Osteoblast (primary cell): ENCODE measurements around the gene ULK4. TPM values are rescaled to one million over a fixed set of nuclear protein-coding genes. Genes with fewer than 3 reads are reported as not detected.

ENCODE experiments used
- DNase-seq: peaks from one replicate; pipeline ENCODE4 v3.0.0; 2011; ENCODE audit warnings: low spot score, mixed read lengths; ENCODE audit not compliant: insufficient read length; ENCODE audit errors: missing footprints
- H2AFZ ChIP-seq: 2 replicates; pipeline ENCODE4 v1.6.0; 2011; ENCODE audit warnings: mild to moderate bottlenecking, low read length
- H3K27ac ChIP-seq: 2 replicates; pipeline ENCODE4 v1.5.1; 2011; ENCODE audit warnings: mild to moderate bottlenecking, low read depth, low read length, moderate library complexity
- H3K27me3 ChIP-seq: 2 replicates; pipeline ENCODE4 v1.6.0; 2012; ENCODE audit warnings: mild to moderate bottlenecking, control low read depth, inconsistent platforms, low read length, moderate library complexity; ENCODE audit not compliant: insufficient read depth
- H3K36me3 ChIP-seq: 2 replicates; pipeline ENCODE4 v1.5.1; 2011; ENCODE audit warnings: mild to moderate bottlenecking, low read length, control low read depth, moderate library complexity; ENCODE audit not compliant: insufficient read depth
- H3K4me1 ChIP-seq: 2 replicates; pipeline ENCODE4 v1.5.1; 2011; ENCODE audit warnings: mild to moderate bottlenecking, low read length, control low read depth, moderate library complexity; ENCODE audit not compliant: insufficient read depth
- H3K4me2 ChIP-seq: 2 replicates; pipeline ENCODE4 v1.6.0; 2011; ENCODE audit warnings: mild to moderate bottlenecking, low read length; ENCODE audit not compliant: insufficient read depth
- H3K4me3 ChIP-seq: fragments of 200-600 bp; sonication (generic); 3 replicates; pipeline ENCODE4 v1.5.1; 2012; ENCODE audit warnings: mild to moderate bottlenecking, low read length, inconsistent platforms; ENCODE audit not compliant: insufficient read depth
- H3K79me2 ChIP-seq: 2 replicates; pipeline ENCODE4 v1.6.0; 2012; ENCODE audit warnings: mild to moderate bottlenecking, low read length, control low read depth, inconsistent platforms; ENCODE audit not compliant: insufficient read depth
- H3K9me3 ChIP-seq: 2 replicates; pipeline ENCODE4 v1.5.1; 2011; ENCODE audit warnings: low read depth, low read length, control low read depth
- H4K20me1 ChIP-seq: 2 replicates; pipeline ENCODE4 v1.6.0; 2012; ENCODE audit warnings: mild to moderate bottlenecking, low read length, control low read depth; ENCODE audit not compliant: insufficient read depth
- CTCF ChIP-seq: IDR thresholded peaks from 2 replicates; pipeline ENCODE4 v1.5.1; 2011; ENCODE audit warnings: mild to moderate bottlenecking, low read depth, low read length, moderate library complexity; ENCODE audit errors: extremely low read depth
- total RNA-seq: library from RNA; depleted of rRNA; stranded (reverse); fragments of >200 nt; gene quantifications from 2 replicates; pipeline ENCODE4 v1.2.3, GENCODE V29; 2012

The ULK4 gene
- total RNA-seq, 1 donor, result 20.6 TPM

GRCh38 chr3:41208507-41209220 lies 753.2 kb downstream of the ULK4 start:
- Histone ChIP-seq H4K20me1 (peaks cover 94% of the 10 kb centered on the region), H3K36me3 (no peaks in the 10 kb centered on the region), H2AFZ (no peak overlapping the region), H3K4me2 (no peak overlapping the region), H3K9me3 (no peaks in the 10 kb centered on the region), H3K4me3 (no peak overlapping the region), H3K27ac (no peak overlapping the region), H3K27me3 (no peaks in the 10 kb centered on the region), H3K79me2 (peaks cover 97% of the 10 kb centered on the region), H3K4me1 (peaks cover 21% of the 10 kb centered on the region)
- no peak for TF ChIP-seq CTCF
- DNase-seq, result no peak

- Histone ChIP-seq H4K20me1 (peaks cover 93% of the 10 kb centered on the region), H3K9me3 (no peaks in the 10 kb centered on the region), H3K4me1 (peaks cover 26% of the 10 kb centered on the region), H3K36me3 (no peaks in the 10 kb centered on the region), H3K4me2 (no peak overlapping the region), H3K27me3 (no peaks in the 10 kb centered on the region), H2AFZ (no peak overlapping the region), H3K4me3 (no peak overlapping the region), H3K79me2 (peaks cover 97% of the 10 kb centered on the region), H3K27ac (no peak overlapping the region)
- TF ChIP-seq CTCF, result no peak
- DNase-seq, result no peak
Measured at GRCh38 chr3:41207355-41207754, 754.5 kb downstream of the ULK4 start.

- Histone ChIP-seq H4K20me1 (peaks cover 94% of the 10 kb centered on the region), H2AFZ (no peak overlapping the region), H3K79me2 (peaks cover 97% of the 10 kb centered on the region), H3K36me3 (no peaks in the 10 kb centered on the region), H3K27ac (no peak overlapping the region), H3K4me3 (no peak overlapping the region), H3K4me1 (peaks cover 40% of the 10 kb centered on the region), H3K27me3 (no peaks in the 10 kb centered on the region), H3K4me2 (peak overlapping the region; percentile 25), H3K9me3 (no peaks in the 10 kb centered on the region)
- DNase-seq, result no peak
- TF ChIP-seq CTCF, result no peak
Measured at GRCh38 chr3:41205591-41205990, 756.3 kb downstream of the ULK4 start.

- Histone ChIP-seq H3K4me2 (peak overlapping the region; percentile 10), H3K4me1 (peaks cover 40% of the 10 kb centered on the region), H3K79me2 (peaks cover 98% of the 10 kb centered on the region), H2AFZ (no peak overlapping the region), H3K27me3 (no peaks in the 10 kb centered on the region), H3K9me3 (no peaks in the 10 kb centered on the region), H4K20me1 (peaks cover 92% of the 10 kb centered on the region), H3K4me3 (no peak overlapping the region), H3K27ac (no peak overlapping the region), H3K36me3 (no peaks in the 10 kb centered on the region)
- TF ChIP-seq CTCF, result no peak
- DNase-seq, result no peak
Measured at GRCh38 chr3:41204369-41204768, 757.5 kb downstream of the ULK4 start.
